ENCODE results near the gene CFAP54.

Gene CFAP54

DNA sequence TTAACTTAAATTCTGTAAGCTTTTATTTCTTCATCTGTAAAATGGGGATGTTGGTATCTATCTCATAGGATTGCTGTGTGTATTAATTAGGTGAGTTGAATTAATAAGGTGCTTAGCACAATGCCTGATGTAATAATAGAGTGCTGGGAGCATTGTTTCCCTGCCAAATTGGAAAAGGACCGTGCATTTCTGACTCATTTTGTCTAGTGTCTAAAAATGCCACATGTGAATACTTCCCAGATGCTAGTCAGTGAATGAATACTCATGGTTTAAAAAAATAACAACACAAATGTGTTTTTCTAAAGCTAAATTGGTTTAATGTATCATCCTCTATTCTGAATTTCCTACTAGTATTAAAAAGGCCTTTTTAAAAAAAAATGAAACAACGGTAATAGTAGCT lies 372.3 kb downstream of the CFAP54 start:
- POLR2A ChIA-PET (ENCODE audit: low non-redundant PET), result no interaction called here
- TF ChIP-seq, protein P1, sequence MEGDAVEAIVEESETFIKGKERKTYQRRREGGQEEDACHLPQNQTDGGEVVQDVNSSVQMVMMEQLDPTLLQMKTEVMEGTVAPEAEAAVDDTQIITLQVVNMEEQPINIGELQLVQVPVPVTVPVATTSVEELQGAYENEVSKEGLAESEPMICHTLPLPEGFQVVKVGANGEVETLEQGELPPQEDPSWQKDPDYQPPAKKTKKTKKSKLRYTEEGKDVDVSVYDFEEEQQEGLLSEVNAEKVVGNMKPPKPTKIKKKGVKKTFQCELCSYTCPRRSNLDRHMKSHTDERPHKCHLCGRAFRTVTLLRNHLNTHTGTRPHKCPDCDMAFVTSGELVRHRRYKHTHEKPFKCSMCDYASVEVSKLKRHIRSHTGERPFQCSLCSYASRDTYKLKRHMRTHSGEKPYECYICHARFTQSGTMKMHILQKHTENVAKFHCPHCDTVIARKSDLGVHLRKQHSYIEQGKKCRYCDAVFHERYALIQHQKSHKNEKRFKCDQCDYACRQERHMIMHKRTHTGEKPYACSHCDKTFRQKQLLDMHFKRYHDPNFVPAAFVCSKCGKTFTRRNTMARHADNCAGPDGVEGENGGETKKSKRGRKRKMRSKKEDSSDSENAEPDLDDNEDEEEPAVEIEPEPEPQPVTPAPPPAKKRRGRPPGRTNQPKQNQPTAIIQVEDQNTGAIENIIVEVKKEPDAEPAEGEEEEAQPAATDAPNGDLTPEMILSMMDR (conservative IDR thresholded peaks at IDR 0.05; ENCODE audit: low read depth), result no peak
- no peak for DNase-seq (ENCODE audit: low spot score)
- H3K27ac ChIP-seq, result no peak overlapping the region
- CTCF ChIA-PET, result no interaction called here

DNA sequence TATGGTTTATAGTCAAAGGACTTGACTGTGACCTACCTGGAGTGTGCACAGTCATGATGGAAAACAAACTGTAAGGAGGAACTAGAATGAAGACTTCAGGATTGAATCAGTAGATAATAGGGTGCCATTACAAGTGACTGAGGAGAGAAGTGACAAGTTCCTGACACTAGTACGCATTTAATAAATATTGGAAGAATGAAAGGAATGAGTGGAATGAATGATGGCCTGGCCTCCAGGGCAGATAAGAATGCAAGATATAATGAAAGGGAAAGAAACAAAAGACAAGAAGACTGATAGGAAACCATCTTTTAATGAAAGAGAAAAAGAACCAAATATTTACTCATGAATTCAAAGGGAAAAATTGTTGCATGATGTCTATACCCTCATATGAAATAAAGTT lies 372.9 kb downstream of the CFAP54 start:
- no peak overlapping the region for H3K27ac ChIP-seq
- DNase-seq (ENCODE audit: low spot score), result no peak
- TF ChIP-seq, protein P1 (conservative IDR thresholded peaks at IDR 0.05; ENCODE audit: low read depth), result no peak
- POLR2A ChIA-PET (ENCODE audit: low non-redundant PET), result no interaction called here
- CTCF ChIA-PET, result interaction anchor here (0.5 kb wide), 1 partner anchor 27 kb away, joined by 3 read pairs; no protein-coding TSS in a partner anchor

DNA sequence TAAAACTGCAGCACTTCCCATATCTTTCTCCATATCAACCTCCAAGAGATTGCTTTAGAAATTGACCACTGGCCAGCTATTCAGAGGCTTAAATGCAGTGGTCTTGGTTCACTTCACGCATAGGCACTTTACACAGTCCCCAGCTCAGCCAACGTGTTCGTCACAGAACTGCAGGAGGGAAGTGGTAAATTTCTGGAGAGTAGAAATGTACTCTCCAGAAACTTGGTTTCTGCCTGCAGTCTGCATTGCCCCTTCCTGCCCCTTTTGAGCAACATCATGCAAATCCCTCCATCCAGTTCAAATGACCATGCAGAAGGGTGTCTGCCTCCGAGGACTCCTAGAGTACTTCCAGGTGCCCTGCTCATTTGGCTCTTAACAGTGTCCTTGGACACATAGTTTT lies 375.0 kb downstream of the CFAP54 start:
- H3K27ac ChIP-seq, result no peak overlapping the region
- no peak for DNase-seq (ENCODE audit: low spot score)
- CTCF ChIA-PET, result interaction anchor here (0.6 kb wide), 1 partner anchor 147 kb away, joined by 4 read pairs; no protein-coding TSS in a partner anchor
- POLR2A ChIA-PET (ENCODE audit: low non-redundant PET), result no interaction called here
- TF ChIP-seq, protein P1 (conservative IDR thresholded peaks at IDR 0.05; ENCODE audit: low read depth), result no peak

DNA sequence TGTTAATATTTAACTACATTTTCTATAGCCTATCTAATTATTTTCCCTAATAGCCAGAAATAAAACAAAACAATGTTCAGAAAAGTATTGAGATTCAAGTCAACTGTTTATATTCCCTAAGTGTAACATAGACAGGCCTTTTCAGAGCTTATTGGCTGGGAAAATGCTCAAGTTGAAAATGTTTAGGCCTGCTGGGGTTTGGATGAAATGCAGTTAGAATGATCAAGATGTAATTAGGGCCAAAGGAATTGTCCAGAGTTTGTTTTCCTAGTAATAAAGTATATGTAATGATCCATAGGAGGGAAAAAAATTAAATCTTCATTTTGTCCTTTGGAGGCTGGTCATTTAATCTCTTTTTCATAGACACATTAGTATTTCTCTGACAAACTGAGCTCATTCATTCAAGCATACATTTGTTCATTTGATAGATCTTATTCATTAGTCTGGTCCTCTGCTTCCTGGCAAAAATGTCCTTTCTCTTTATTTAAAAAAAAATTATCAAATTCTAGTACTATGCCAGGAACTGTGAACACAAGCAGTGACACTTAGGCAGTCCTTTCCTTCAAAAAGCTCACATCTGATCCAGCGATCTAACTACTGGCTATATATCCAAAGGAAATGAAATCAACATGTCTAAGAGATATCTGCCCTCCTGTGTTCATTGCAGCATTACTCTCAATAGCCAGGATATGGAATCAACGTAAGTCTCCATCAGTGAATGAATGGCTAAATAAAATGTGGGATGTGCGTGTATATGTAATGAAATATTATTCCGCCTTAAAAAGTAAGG lies 377.6 kb downstream of the CFAP54 start:
- H3K27ac ChIP-seq, result no peak overlapping the region
- CTCF ChIA-PET, result interaction anchor here (0.6 to 0.7 kb wide), 2 partner anchors 87 to 284 kb away, joined by 3 read pairs; no protein-coding TSS in a partner anchor
- TF ChIP-seq, protein P1 (conservative IDR thresholded peaks at IDR 0.05; ENCODE audit: low read depth), result no peak
- no peak for DNase-seq (ENCODE audit: low spot score)
- POLR2A ChIA-PET (ENCODE audit: low non-redundant PET), result no interaction called here

DNA sequence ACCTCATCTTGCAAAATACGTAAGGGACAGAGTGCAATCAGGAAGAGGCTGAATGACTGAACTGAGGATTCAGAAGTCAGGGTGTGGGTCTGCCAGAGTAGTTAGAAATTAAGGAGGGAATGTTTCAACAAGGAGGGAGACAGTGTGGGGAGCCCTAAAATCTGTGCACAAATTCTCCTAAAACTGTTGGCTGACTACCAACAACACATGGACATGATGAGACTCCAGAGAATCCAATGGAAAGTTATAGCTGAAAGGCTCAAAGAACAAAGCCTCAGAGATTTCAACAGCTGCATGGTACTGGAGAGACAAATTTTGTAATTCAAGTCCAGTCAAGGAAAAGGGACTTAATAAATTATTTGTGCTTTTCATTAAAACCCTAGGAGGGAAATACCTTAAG lies 381.6 kb downstream of the CFAP54 start:
- ChIA-PET CTCF (no interaction called here), POLR2A (ENCODE audit: low non-redundant PET) (no interaction called here)
- no peak for DNase-seq (ENCODE audit: low spot score)
- TF ChIP-seq, protein P1 (conservative IDR thresholded peaks at IDR 0.05; ENCODE audit: low read depth), result no peak
- no peak overlapping the region for H3K27ac ChIP-seq

DNA sequence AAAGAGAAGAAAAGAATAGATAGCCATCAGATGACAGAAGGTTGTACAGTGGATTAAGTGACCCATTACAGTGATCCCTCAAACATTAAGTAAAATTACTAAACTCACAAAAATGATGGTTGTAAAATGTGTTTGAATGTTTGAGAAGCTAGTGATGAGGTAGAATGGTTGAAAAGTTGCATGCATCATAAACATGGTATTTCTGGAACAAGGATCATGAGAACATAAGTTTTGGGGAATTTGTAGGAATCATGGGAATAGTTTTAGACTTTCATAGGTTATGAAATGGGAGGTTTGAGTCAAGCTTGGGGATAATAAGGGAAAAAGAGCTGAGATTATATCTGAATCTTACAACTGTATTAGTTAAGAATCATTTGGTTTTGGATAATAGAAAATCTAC lies 383.6 kb downstream of the CFAP54 start:
- ChIA-PET POLR2A (ENCODE audit: low non-redundant PET) (no interaction called here), CTCF (no interaction called here)
- H3K27ac ChIP-seq, result no peak overlapping the region
- no peak for DNase-seq (ENCODE audit: low spot score)
- TF ChIP-seq, protein P1 (conservative IDR thresholded peaks at IDR 0.05; ENCODE audit: low read depth), result no peak
